Measurements from ENCODE around the gene NUDT12. TPM values are rescaled to one million over a fixed set of nuclear protein-coding genes. Genes with fewer than 3 reads are reported as not detected.

The NUDT12 gene
- total and polyA plus RNA-seq, 2 of the 13 experiments (the other 11 are each of a cell fraction or from before 2014, with no cell fraction given): 2.3 to 5.4 TPM

- Histone ChIP-seq H3K4me2 (ENCODE audit: low read depth, low read length) (no peak overlapping the region), H2AFZ (ENCODE audit: low read length) (no peak overlapping the region), H3K9me3 (ENCODE audit: low read length) (no peaks in the 10 kb centered on the region), H3K9ac (ENCODE audit: insufficient read depth, low read depth, low read length) (no peak overlapping the region), H3K36me3 (replicated peaks in 1 of 2; ENCODE audit: control insufficient read depth in 1 of 2, insufficient read depth in 2 of 2, low read length in 2 of 2) (no peaks in the 10 kb centered on the region), H3K4me1 (ENCODE audit: insufficient read depth, low read length) (peaks cover under 1% of the 10 kb centered on the region; the same call in 1 of the 2 replicates), H3K79me2 (ENCODE audit: insufficient read depth, low read length) (no peaks in the 10 kb centered on the region), H3K4me3 (replicated peaks in 1 of 3; ENCODE audit: insufficient read depth in 1 of 3, low read depth in 2 of 3, low read length in 3 of 3) (no peak overlapping the region), H3K27ac (ENCODE audit: extremely low read length, insufficient read depth, low read length) (no peak overlapping the region), H4K20me1 (ENCODE audit: insufficient read depth, low read length) (no peaks in the 10 kb centered on the region), H3K27me3 (ENCODE audit: control insufficient read depth in 1 of 2, insufficient read depth in 2 of 2, low read length in 2 of 2) (no peaks in the 10 kb centered on the region)
- WGBS (ENCODE audit: low lambda C conversion rate): 23% methylated on average over 3 of the region's 3 CpGs
- no TSS peak for BruUV-seq (replicated peaks)
- intact Hi-C loops (cut with micrococcal nuclease; ENCODE audit: unreplicated experiment) (no loop called here), in situ Hi-C loops (cut with HindIII; ENCODE audit: extremely low pct_ligation_motif_present, low pct_unique_long_range_greater_than_20kb) (no loop called here)
- TF ChIP-seq ZBTB1 (CRISPR knock-in tag; IDR thresholded peaks at IDR 0.05; ENCODE audit: borderline replicate concordance) (no peak), FOXM1 (CRISPR knock-in tag; IDR thresholded peaks at IDR 0.05) (no peak), ZC3H13 (CRISPR knock-in tag; IDR thresholded peaks at IDR 0.05) (no peak), SNAPC2 (CRISPR knock-in tag; IDR thresholded peaks at IDR 0.05) (no peak)
- TF ChIP-seq, protein P1, sequence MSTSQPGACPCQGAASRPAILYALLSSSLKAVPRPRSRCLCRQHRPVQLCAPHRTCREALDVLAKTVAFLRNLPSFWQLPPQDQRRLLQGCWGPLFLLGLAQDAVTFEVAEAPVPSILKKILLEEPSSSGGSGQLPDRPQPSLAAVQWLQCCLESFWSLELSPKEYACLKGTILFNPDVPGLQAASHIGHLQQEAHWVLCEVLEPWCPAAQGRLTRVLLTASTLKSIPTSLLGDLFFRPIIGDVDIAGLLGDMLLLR (CRISPR knock-in tag; IDR thresholded peaks at IDR 0.05): no peak
- FAIRE-seq (no peak), ATAC-seq (no peak), DNase-seq (ENCODE audit: low spot score) (no peak)
- CTCF ChIA-PET (ENCODE audit: low intra/inter-chr PET ratio, low total read pairs): no interaction called here
- POLR2A ChIA-PET: no interaction called here
Observed at GRCh38 chr5:103505581-103506305, 56.8 kb downstream of the NUDT12 start.

DNA sequence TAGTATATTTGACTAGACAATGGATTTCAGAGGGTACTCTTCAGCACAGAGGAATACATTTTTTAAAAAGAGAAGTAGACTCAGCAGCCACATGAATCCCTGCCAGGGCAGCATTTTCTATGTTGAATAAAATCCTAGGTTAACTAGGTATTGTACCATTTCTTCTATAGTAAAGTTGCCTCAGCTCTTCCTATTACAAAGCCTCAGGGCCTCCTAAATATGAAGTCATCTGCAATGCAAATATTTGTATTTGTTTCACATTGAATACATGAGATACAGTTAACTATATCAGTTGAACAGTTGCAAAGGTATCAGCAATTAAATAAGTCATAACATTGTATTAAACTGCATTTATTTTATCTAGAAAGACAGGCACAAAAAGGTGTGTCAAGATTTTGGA lies 59.5 kb downstream of the NUDT12 start:
- ChIA-PET CTCF (ENCODE audit: low intra/inter-chr PET ratio, low total read pairs) (no interaction called here), POLR2A (no interaction called here)
- no peaks in the 10 kb centered on the region for H3K9me3 ChIP-seq (ENCODE audit: low read length)
- H3K4me2 ChIP-seq (ENCODE audit: low read depth, low read length): no peak overlapping the region
- intact Hi-C loops (cut with micrococcal nuclease; ENCODE audit: unreplicated experiment) (no loop called here), in situ Hi-C loops (cut with HindIII; ENCODE audit: extremely low pct_ligation_motif_present, low pct_unique_long_range_greater_than_20kb) (no loop called here)
- H3K36me3 ChIP-seq (replicated peaks in 1 of 2; ENCODE audit: control insufficient read depth in 1 of 2, insufficient read depth in 2 of 2, low read length in 2 of 2): no peaks in the 10 kb centered on the region
- FAIRE-seq: no peak
- no peaks in the 10 kb centered on the region for H3K79me2 ChIP-seq (ENCODE audit: insufficient read depth, low read length)
- H2AFZ ChIP-seq (ENCODE audit: low read length): no peak overlapping the region
- H3K4me3 ChIP-seq (replicated peaks in 1 of 3; ENCODE audit: insufficient read depth in 1 of 3, low read depth in 2 of 3, low read length in 3 of 3): no peak overlapping the region
- H3K27me3 ChIP-seq (ENCODE audit: control insufficient read depth in 1 of 2, insufficient read depth in 2 of 2, low read length in 2 of 2): no peaks in the 10 kb centered on the region
- no peak for DNase-seq (ENCODE audit: low spot score)
- BruUV-seq (replicated peaks): no TSS peak
- H3K9ac ChIP-seq (ENCODE audit: insufficient read depth, low read depth, low read length): no peak overlapping the region
- H3K27ac ChIP-seq (ENCODE audit: extremely low read length, insufficient read depth, low read length): no peak overlapping the region
- no peaks in the 10 kb centered on the region for H3K4me1 ChIP-seq (ENCODE audit: insufficient read depth, low read length)
- H4K20me1 ChIP-seq (ENCODE audit: insufficient read depth, low read length): no peaks in the 10 kb centered on the region
- no peak for ATAC-seq
- TF ChIP-seq ERF (CRISPR knock-in tag; IDR thresholded peaks at IDR 0.05) (no peak), MAFG (CRISPR knock-in tag; IDR thresholded peaks at IDR 0.05) (no peak), GMEB2 (CRISPR knock-in tag; IDR thresholded peaks at IDR 0.05; ENCODE audit: low read depth) (no peak)
- TF ChIP-seq, protein P2, sequence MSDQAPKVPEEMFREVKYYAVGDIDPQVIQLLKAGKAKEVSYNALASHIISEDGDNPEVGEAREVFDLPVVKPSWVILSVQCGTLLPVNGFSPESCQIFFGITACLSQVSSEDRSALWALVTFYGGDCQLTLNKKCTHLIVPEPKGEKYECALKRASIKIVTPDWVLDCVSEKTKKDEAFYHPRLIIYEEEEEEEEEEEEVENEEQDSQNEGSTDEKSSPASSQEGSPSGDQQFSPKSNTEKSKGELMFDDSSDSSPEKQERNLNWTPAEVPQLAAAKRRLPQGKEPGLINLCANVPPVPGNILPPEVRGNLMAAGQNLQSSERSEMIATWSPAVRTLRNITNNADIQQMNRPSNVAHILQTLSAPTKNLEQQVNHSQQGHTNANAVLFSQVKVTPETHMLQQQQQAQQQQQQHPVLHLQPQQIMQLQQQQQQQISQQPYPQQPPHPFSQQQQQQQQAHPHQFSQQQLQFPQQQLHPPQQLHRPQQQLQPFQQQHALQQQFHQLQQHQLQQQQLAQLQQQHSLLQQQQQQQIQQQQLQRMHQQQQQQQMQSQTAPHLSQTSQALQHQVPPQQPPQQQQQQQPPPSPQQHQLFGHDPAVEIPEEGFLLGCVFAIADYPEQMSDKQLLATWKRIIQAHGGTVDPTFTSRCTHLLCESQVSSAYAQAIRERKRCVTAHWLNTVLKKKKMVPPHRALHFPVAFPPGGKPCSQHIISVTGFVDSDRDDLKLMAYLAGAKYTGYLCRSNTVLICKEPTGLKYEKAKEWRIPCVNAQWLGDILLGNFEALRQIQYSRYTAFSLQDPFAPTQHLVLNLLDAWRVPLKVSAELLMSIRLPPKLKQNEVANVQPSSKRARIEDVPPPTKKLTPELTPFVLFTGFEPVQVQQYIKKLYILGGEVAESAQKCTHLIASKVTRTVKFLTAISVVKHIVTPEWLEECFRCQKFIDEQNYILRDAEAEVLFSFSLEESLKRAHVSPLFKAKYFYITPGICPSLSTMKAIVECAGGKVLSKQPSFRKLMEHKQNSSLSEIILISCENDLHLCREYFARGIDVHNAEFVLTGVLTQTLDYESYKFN (CRISPR knock-in tag; conservative IDR thresholded peaks at IDR 0.05): no peak
